Uterus (tissue), 4 donors: Measurements from ENCODE around the gene HECTD2. TPM values are rescaled to one million over a fixed set of nuclear protein-coding genes. Genes with fewer than 3 reads are reported as not detected.
"Not testable (repeated sequence)": the region's sequence is repeated elsewhere in the genome, so short reads cannot be mapped to it uniquely, and the experiment has no call there.

Experiments used
- DNase-seq, 2 donors: peaks; one replicate each; pipeline ENCODE4 v3.0.0-alpha.2; 2019 to 2020
- H3K27ac ChIP-seq, 2 donors: fragments of 200-600 bp; sonication (generic); 1 replicate in 1 of 2; 2 replicates in 1 of 2; pipeline ENCODE4 v1.5.1; 2016 to 2018
- H3K27me3 ChIP-seq, 2 donors: fragments of 200-600 bp; sonication (generic); one replicate each; pipeline ENCODE4 v1.5.1; 2018 to 2019; ENCODE audit warnings: control low read depth in 1 of 2
- H3K36me3 ChIP-seq, 2 donors: fragments of 200-600 bp; sonication (generic); one replicate each; pipeline ENCODE4 v1.5.1; 2019; ENCODE audit warnings: control low read depth in 1 of 2
- H3K4me1 ChIP-seq, 2 donors: fragments of 200-600 bp; sonication (generic); one replicate each; pipeline ENCODE4 v1.5.1; 2018 to 2019; ENCODE audit warnings: control low read depth in 1 of 2
- H3K4me3 ChIP-seq, 2 donors: fragments of 200-600 bp; sonication (generic); 1 replicate in 1 of 2; 2 replicates in 1 of 2; pipeline ENCODE4 v1.5.1; 2018 to 2019; ENCODE audit warnings: mild to moderate bottlenecking in 1 of 2
- H3K9me3 ChIP-seq, 2 donors: fragments of 200-600 bp; sonication (generic); one replicate each; pipeline ENCODE4 v1.5.1; 2019; ENCODE audit warnings: control low read depth in 1 of 2
- POLR2A ChIP-seq, 2 donors: fragments of 450-650 bp; IDR thresholded peaks; one replicate each; pipeline ENCODE4 v1.6.1; 2016; ENCODE audit warnings: antibody characterized with exemption in 2 of 2, mild to moderate bottlenecking in 1 of 2, moderate library complexity in 1 of 2
- intact Hi-C: fragments of 100-400 bp; cut with DNase I; formaldehyde crosslinking; loops from one replicate; pipeline ENCODE4 v1.15.1; 2023; ENCODE audit warnings: low total_unique reads
- total RNA-seq, 4 donors: library from RNA; depleted of rRNA in 3 of 4; stranded (reverse); fragments of >200 nt in 3 of 4; gene quantifications; one replicate each; pipeline versions ENCODE4 v1.1.0 to v1.2.4, GENCODE V29; 2014 to 2023
- TF ChIP-seq, protein P1 (sequence below), 4 experiments: fragments of 200-600 bp in 2 of 4; fragments of 450-650 bp in 2 of 4; sonication (generic) in 2 of 4; IDR thresholded peaks; one replicate each; pipeline ENCODE4 v1.5.1; 2016 to 2019; ENCODE audit warnings: antibody characterized with exemption in 4 of 4, mild to moderate bottlenecking in 2 of 4, moderate library complexity in 1 of 4
- donor health status: DM: yes; HTN: yes; CAD: no.

The HECTD2 gene
- total RNA-seq, 4 donors from 2014 or later = 21.0 to 65.7 (median 33.2) TPM

DNA sequence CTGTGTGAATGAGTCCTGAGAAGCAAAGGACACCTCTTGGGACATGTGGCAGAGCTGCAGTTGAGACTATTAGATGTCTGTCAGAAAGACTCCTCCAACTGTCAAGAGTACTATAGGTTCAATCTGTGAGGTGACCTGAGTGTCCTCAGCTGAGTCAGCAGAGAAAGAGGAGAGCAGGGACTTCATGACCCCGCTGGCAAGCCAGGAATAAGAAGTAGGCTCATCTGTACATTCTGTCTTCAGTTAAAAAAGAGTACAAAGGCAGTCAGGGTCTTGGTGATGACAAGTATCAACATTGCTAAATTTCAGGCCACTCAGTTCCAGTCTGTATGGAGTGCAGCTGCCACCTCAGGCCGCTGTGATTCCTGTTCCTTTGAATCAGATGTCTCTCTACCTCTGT lies 25.1 kb downstream of the HECTD2 start:
- intact Hi-C loops = no loop called here
- Histone ChIP-seq H3K27me3 (no peaks in the 10 kb centered on the region), H3K27ac (no peak overlapping the region), H3K4me3 (no peak overlapping the region), H3K36me3 (no peaks in the 10 kb centered on the region), H3K4me1 (no peaks in the 10 kb centered on the region), H3K9me3 (no peaks in the 10 kb centered on the region)
- DNase-seq = no peak
- TF ChIP-seq POLR2A (IDR thresholded peaks at IDR 0.05) = no peak

DNA sequence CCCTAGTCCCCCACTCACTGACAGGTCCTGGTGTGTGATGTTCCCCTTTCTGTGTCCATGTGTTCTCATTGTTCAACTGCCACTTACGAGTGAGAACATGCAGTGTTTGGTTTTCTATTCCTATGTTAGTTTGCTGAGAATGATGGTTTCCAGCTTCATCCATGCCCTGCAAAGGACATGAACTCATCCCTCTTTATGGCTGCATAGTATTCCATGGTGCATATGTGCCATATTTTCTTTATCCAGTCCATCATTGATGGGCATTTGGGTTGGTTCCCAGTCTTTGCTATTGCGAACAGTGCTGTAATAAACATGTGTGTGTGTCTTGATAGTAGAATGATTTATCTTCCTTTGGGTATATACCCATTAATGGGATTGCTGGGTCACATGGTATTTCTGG lies 28.1 kb downstream of the HECTD2 start:
- DNase-seq, H3K36me3 ChIP-seq, H3K27me3 ChIP-seq, H3K4me1 ChIP-seq, H3K27ac ChIP-seq, H3K9me3 ChIP-seq, intact Hi-C loops, H3K4me3 ChIP-seq: not testable (repeated sequence)

DNA sequence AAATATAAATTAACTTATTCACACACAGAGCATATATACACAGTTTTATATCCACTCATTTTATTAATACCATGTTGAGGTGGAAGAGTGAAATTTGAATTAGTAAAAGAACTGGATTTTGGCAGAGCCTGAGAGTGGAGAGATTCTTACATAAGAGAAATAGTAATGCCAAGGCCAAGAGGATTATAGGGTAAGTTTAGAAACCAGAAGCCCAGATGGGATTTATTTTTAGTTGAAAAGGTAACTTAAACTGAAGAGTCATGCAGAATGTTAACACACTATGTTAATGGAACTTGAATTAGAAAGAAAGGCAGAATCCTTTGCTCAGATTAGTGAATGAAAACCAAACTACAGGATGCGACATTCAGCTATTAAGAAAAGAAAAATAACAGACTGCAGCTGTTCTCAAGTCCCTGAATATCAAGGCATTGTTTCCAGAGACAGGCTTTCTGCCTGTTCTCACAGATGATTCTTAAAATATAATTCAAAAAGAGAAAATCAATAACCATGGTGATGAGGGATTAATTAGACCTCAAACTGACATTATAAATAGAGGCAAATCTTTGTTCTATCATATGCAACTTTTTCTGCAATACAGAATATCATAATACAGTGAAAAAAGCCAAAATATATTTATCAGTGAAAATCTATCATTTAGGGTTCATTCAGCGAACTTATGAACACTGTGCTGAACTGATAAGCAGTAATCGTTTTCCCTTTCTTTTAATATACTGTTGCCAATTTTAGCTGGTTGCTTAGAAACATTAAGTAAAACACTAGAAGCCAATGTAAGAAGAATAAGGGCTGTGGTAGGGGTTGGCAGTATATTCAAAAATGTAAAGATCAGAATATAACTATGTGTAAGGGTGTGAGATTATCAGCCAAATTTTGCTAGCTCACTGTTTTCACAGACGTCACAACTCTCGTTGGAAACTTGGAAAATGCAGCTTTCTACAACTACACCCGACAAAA lies 34.4 kb downstream of the HECTD2 start:
- H3K36me3 ChIP-seq = no peaks in the 10 kb centered on the region
- H3K9me3 ChIP-seq = no peaks in the 10 kb centered on the region
- H3K4me3 ChIP-seq = no peak overlapping the region
- H3K27ac ChIP-seq = no peak overlapping the region
- H3K27me3 ChIP-seq = no peaks in the 10 kb centered on the region
- no peak for TF ChIP-seq POLR2A (IDR thresholded peaks at IDR 0.05)
- TF ChIP-seq, protein P1, sequence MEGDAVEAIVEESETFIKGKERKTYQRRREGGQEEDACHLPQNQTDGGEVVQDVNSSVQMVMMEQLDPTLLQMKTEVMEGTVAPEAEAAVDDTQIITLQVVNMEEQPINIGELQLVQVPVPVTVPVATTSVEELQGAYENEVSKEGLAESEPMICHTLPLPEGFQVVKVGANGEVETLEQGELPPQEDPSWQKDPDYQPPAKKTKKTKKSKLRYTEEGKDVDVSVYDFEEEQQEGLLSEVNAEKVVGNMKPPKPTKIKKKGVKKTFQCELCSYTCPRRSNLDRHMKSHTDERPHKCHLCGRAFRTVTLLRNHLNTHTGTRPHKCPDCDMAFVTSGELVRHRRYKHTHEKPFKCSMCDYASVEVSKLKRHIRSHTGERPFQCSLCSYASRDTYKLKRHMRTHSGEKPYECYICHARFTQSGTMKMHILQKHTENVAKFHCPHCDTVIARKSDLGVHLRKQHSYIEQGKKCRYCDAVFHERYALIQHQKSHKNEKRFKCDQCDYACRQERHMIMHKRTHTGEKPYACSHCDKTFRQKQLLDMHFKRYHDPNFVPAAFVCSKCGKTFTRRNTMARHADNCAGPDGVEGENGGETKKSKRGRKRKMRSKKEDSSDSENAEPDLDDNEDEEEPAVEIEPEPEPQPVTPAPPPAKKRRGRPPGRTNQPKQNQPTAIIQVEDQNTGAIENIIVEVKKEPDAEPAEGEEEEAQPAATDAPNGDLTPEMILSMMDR (IDR thresholded peaks at IDR 0.05) = no peak
- no peak for DNase-seq
- intact Hi-C loops = no loop called here
- no peaks in the 10 kb centered on the region for H3K4me1 ChIP-seq

DNA sequence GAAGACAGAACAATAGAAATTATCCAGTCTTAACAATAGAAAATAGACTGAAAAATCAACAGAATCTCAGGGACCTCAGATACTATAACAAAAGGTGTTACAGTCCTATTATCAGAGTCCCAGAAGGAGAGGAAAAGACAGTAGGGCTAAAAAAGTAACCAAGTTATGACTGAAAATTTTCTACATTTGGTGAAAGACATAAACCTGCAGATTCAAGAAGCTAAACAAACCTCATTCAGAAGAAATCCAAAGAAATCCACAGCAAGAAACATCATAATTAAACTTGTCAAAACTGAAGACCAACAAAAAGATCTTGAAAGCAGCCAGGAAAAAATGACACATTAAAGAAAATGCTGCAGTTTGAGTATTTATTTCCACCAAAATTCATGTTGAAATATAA lies 41.9 kb downstream of the HECTD2 start:
- intact Hi-C loops = no loop called here
- Histone ChIP-seq H3K9me3 (peaks cover 0 to 25% of the 10 kb centered on the region in 2 donors), H3K27ac (no peak overlapping the region), H3K4me1 (no peaks in the 10 kb centered on the region), H3K36me3 (no peaks in the 10 kb centered on the region), H3K27me3 (no peaks in the 10 kb centered on the region), H3K4me3 (no peak overlapping the region)
- DNase-seq = no peak
- TF ChIP-seq POLR2A (IDR thresholded peaks at IDR 0.05) = no peak
- TF ChIP-seq, protein P1 (IDR thresholded peaks at IDR 0.05) = no peak

DNA sequence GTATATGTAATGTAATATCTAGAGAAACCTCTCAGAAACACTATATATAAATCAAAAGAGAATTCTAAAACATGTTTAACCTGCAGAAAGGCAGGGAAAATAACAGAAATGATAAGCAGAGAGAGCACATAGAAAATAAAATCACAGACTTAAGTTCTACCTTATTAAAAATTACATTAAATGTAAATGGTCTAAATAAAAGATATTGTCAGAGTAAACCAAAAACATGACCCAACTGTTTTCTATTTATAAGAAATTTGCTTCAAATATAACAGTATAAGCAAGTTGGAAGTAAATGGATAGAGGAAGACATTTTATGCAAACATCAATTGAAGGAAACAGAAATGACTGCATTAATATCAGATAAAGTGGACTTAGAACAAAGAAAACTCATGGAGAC lies 43.4 kb downstream of the HECTD2 start:
- no peak overlapping the region for H3K27ac ChIP-seq
- TF ChIP-seq, protein P1 (IDR thresholded peaks at IDR 0.05) = no peak
- TF ChIP-seq POLR2A (IDR thresholded peaks at IDR 0.05) = no peak
- H3K4me3 ChIP-seq = no peak overlapping the region
- H3K4me1 ChIP-seq = no peaks in the 10 kb centered on the region
- H3K36me3 ChIP-seq = no peaks in the 10 kb centered on the region
- no peaks in the 10 kb centered on the region for H3K27me3 ChIP-seq
- DNase-seq = no peak
- intact Hi-C loops = no loop called here
- peaks cover 0 to 25% of the 10 kb centered on the region in 2 donors for H3K9me3 ChIP-seq

DNA sequence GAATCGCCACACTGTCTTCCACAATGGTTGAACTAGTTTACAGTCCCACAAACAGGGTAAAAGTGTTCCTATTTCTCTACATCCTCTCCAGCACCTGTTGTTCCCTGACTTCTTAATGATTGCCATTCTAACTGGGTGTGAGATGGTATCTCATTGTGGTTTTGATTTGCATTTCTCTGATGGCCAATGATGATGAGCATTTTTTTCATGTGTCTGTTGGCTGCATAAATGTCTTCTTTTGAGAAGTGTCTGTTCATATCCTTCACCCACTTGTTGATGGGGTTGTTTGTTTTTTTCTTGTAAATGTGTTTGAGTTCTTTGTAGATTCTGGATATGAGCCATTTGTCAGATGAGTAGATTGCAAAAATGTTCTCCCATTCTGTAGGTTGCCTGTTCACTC lies 45.0 kb downstream of the HECTD2 start:
- peaks cover 0 to 22% of the 10 kb centered on the region in 2 donors for H3K9me3 ChIP-seq
- DNase-seq, H3K4me1 ChIP-seq, intact Hi-C loops, H3K4me3 ChIP-seq, H3K36me3 ChIP-seq, H3K27ac ChIP-seq, H3K27me3 ChIP-seq: not testable (repeated sequence)
